Natural killer cell treated with Interleukin-12 subunit alpha and Interleukin-12 subunit beta and Interleukin-15 and Interleukin-18, amount 100 ng/mL, for 72 hours (primary cell): Measurements from ENCODE around the gene COL20A1. TPM values are rescaled to one million over a fixed set of nuclear protein-coding genes. Genes with fewer than 3 reads are reported as not detected.

Source experiments
- ATAC-seq, 2 donors: fragments of 150-1000 bp; cut with Tn5 transposase in 1 of 2; sonication (Bioruptor Pico), chemical (Tn5 transposase) in 1 of 2; 2 replicates each; pipeline ENCODE4 v1.10.0; 2021
- DNase-seq: peaks from one replicate; pipeline ENCODE4 v3.0.0; 2022; ENCODE audit warnings: low spot score
- H3K27ac Mint-ChIP-seq, 2 donors: 1 replicate in 1 of 2; 2 replicates in 1 of 2; pipeline ENCODE4 v1.8.0; 2022; ENCODE audit warnings: mixed read lengths in 2 of 2, mild to moderate bottlenecking in 1 of 2, moderate library complexity in 1 of 2
- H3K27me3 Mint-ChIP-seq, 2 donors: 1 replicate in 1 of 2; 2 replicates in 1 of 2; pipeline ENCODE4 v1.8.0; 2022; ENCODE audit warnings: mixed read lengths in 2 of 2
- H3K36me3 Mint-ChIP-seq: one replicate; pipeline ENCODE4 v1.8.0; 2022; ENCODE audit warnings: mixed read lengths
- H3K4me1 Mint-ChIP-seq, 2 donors: 1 replicate in 1 of 2; 2 replicates in 1 of 2; pipeline ENCODE4 v1.8.0; 2022; ENCODE audit warnings: low read depth in 2 of 2, mixed read lengths in 2 of 2, mild to moderate bottlenecking in 1 of 2
- H3K4me3 Mint-ChIP-seq: one replicate; pipeline ENCODE4 v1.8.0; 2022; ENCODE audit warnings: mixed read lengths
- H3K9me3 Mint-ChIP-seq: 2 replicates; pipeline ENCODE4 v1.8.0; 2022; ENCODE audit warnings: mixed read lengths
- total RNA-seq, 2 donors: library from RNA; stranded (reverse); gene quantifications; one replicate each; pipeline ENCODE4 v1.2.3, GENCODE V29; 2022

COL20A1 gene
- total RNA-seq, 2 donors from 2014 or later: not detected

DNA sequence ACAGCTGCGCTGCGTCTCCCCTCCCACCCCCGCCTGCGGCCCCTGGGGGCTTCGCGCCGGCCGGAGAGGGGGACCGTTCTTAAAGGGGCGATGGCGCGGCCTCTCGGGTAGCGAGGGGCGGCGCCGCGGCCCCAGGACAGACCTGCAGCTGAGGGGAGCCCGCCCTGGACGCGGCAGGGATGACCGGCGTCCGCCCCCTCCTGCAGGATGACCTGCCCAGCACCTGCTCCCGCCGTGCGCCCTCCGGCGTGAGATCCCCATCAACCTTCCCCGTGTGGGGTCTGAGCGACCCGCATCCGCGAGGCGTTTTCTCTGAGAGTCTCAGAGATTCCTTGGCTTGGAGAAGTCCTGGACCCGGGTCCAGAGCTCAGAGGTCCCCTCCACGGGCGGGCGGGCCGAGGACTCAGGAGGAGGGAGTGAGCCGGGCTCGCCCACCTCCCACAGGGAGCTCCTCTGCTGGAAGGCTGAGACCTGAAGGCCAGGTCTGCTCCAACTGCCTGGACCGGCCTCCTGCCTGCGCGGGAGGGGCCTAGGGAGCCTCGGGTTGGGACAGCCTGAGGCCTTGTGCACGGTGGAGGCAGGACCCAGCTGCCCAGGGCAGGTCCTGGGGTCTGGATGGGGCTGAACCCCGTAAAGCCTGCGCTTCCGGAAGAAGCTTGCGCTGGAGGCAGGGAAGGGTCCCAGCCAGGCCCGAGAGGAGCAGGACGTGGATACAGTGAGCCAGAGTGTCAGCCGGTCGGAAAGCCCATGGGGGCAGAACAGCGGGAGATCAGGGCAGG is 38.2 kb upstream of the COL20A1 start:
- Mint-ChIP-seq H3K4me1 (no peaks in the 10 kb centered on the region), H3K4me3 (no peak overlapping the region), H3K36me3 (no peaks in the 10 kb centered on the region), H3K9me3 (no peaks in the 10 kb centered on the region), H3K27me3 (peaks cover 37 to 38% of the 10 kb centered on the region in 2 donors), H3K27ac (no peak overlapping the region)
- ATAC-seq: no peak
- no peak for DNase-seq

- peaks cover 34 to 38% of the 10 kb centered on the region in 2 donors for H3K27me3 Mint-ChIP-seq
- H3K27ac Mint-ChIP-seq: no peak overlapping the region
- ATAC-seq: peak in 1 of 2 donors; percentile 7
- DNase-seq: no peak
- no peaks in the 10 kb centered on the region for H3K9me3 Mint-ChIP-seq
- no peak overlapping the region for H3K4me3 Mint-ChIP-seq
- H3K36me3 Mint-ChIP-seq: no peaks in the 10 kb centered on the region
- no peaks in the 10 kb centered on the region for H3K4me1 Mint-ChIP-seq
These were observed 36.9 kb upstream of the COL20A1 start for GRCh38 chr20:63255931-63256704.

- Mint-ChIP-seq H3K27me3 (peaks cover 34 to 38% of the 10 kb centered on the region in 2 donors), H3K9me3 (no peaks in the 10 kb centered on the region), H3K27ac (no peak overlapping the region), H3K4me3 (no peak overlapping the region), H3K4me1 (no peaks in the 10 kb centered on the region), H3K36me3 (no peaks in the 10 kb centered on the region)
- ATAC-seq (no peak), DNase-seq (no peak)
These were observed 36.0 kb upstream of the COL20A1 start for GRCh38 chr20:63256954-63257353.

DNA sequence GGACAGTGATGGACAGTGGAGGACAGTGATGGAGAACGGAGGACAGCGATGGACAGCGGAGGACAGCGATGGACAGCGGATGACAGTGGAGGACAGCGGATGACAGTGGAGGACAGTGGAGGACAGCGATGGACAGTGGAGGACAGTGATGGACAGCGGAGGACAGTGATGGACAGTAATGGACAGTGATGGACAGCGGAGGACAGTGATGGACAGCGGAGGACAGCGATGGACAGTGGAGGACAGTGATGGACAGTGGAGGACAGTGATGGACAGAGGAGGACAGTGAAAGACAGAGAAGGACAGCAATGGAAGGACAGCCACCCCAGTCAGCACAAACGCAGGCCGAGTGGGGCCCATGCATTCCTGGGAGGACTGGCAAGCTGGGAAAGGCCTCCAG is 35.4 kb upstream of the COL20A1 start:
- H3K9me3 Mint-ChIP-seq: no peaks in the 10 kb centered on the region
- H3K36me3 Mint-ChIP-seq: no peaks in the 10 kb centered on the region
- H3K27me3 Mint-ChIP-seq: peaks cover 33 to 35% of the 10 kb centered on the region in 2 donors
- H3K27ac Mint-ChIP-seq: no peak overlapping the region
- no peak overlapping the region for H3K4me3 Mint-ChIP-seq
- no peak for DNase-seq
- ATAC-seq: no peak
- peaks cover 0 to 3% of the 10 kb centered on the region in 2 donors for H3K4me1 Mint-ChIP-seq

DNA sequence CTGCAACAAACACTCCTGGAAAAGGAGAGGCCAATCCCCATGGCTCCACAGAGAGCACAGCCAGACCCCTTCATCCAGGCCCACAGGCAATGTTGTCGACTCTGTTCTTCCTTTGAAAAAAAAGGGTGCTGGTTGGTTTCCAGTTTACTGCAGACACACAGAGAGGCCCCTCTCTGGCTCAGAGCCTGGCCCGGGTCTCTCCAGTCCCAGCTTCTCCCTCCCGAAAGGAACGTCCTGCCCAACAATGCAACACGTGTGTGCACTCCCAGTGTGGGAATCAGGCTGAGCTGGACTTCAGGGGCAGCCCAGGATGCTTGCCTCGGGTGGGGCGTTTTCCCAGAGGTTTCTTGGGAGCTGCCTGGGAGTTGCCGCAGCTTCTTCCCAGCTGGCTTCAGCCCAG is 34.2 kb upstream of the COL20A1 start:
- no peak for DNase-seq

DNA sequence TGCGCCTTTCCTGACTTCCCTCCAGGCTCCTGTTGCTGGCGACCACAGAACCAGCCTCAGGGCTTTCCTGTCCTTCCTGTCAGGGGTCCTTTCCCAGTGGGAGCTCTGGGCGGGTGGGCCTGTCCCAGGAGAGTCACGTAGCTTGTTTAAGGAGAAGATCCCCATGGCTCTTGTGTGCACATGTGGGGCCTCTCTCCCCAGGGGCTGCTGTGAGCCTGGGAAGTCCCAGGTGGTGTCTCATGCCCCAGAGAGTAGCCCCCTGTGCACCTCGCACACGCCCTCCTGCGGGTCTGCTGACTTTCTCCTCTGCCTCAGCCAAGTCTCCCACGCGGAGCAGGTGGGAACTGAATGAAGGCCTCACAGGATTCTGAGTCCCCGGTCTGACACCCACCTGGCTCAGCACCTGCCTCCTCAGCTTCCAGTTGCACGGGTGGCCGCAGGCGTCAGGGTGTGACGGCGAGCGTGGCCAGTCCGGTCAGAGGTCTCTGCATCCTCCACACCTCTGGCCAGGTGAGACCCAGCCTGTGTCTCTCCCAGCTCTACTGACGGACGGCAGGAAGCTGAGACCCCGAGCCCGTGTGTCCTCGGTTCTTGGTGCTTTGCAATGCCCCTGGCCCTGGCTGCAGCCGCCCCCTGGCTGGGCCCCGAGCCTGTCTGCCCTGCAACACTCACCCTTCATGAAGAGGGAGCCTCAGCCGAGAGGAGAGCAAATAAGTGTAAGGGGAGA is 33.1 kb upstream of the COL20A1 start:
- H3K27ac Mint-ChIP-seq: no peak overlapping the region
- H3K27me3 Mint-ChIP-seq: peaks cover 29 to 31% of the 10 kb centered on the region in 2 donors
- DNase-seq (no peak), ATAC-seq (no peak)
- H3K36me3 Mint-ChIP-seq: no peaks in the 10 kb centered on the region
- H3K4me3 Mint-ChIP-seq: no peak overlapping the region
- no peaks in the 10 kb centered on the region for H3K9me3 Mint-ChIP-seq
- H3K4me1 Mint-ChIP-seq: peaks cover 0 to 5% of the 10 kb centered on the region in 2 donors

More for the DNA sequence above, 34.2 kb upstream of the COL20A1 start:
- H3K36me3 Mint-ChIP-seq: no peaks in the 10 kb centered on the region
- H3K4me3 Mint-ChIP-seq: no peak overlapping the region
- no peak overlapping the region for H3K27ac Mint-ChIP-seq
- H3K4me1 Mint-ChIP-seq: peaks cover 0 to 5% of the 10 kb centered on the region in 2 donors
- no peaks in the 10 kb centered on the region for H3K9me3 Mint-ChIP-seq
- H3K27me3 Mint-ChIP-seq: peaks cover 29 to 31% of the 10 kb centered on the region in 2 donors
- ATAC-seq: no peak

GRCh38 chr20:63260521-63260920 is 32.5 kb upstream of the COL20A1 start:
- Mint-ChIP-seq H3K27ac (no peak overlapping the region), H3K36me3 (no peaks in the 10 kb centered on the region), H3K4me1 (peaks cover 0 to 5% of the 10 kb centered on the region in 2 donors), H3K4me3 (no peak overlapping the region), H3K27me3 (peaks cover 24 to 27% of the 10 kb centered on the region in 2 donors), H3K9me3 (no peaks in the 10 kb centered on the region)
- ATAC-seq (no peak), DNase-seq (no peak)

DNA sequence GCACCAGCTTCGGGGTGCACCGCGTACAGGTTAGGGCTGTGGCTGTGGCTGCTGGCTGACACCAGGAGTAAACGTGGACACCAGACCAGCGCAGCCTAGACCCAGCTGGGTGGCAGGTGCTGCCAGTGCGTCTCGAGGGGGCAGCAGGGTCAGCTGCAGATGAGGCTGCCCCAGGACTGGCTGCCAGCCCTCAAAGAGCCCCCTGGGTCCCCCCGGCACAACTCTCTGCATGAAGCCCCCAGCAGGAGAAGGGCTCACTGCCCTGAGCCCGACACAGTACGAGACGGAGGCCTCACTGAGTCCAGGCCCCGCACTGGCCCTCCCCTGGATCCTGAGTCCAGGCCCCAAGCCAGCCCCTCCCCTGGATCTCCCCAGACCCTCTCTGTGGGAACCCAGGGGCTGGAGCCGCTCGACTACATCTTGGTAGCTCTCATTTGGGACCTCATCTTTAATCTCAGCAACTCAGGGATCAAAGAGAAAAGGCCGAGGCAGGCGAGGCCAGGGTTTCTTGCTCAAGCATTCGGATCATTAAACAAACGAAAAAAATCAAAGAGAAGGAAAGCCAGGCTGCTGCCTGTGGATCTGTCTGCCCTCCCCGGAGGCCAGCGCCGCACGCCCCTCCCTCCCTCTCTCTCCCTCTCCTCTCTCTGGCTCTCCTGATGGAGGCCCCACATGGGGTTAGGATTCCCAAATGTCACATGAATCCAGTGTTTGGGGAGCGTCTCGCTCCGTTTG is 31.8 kb upstream of the COL20A1 start:
- Mint-ChIP-seq H3K27ac (no peak overlapping the region), H3K4me1 (peaks cover 0 to 5% of the 10 kb centered on the region in 2 donors), H3K27me3 (peaks cover 17 to 23% of the 10 kb centered on the region in 2 donors), H3K36me3 (no peaks in the 10 kb centered on the region), H3K9me3 (no peaks in the 10 kb centered on the region), H3K4me3 (no peak overlapping the region)
- ATAC-seq (peak in 1 of 2 donors; percentile 20), DNase-seq (no peak)

DNA sequence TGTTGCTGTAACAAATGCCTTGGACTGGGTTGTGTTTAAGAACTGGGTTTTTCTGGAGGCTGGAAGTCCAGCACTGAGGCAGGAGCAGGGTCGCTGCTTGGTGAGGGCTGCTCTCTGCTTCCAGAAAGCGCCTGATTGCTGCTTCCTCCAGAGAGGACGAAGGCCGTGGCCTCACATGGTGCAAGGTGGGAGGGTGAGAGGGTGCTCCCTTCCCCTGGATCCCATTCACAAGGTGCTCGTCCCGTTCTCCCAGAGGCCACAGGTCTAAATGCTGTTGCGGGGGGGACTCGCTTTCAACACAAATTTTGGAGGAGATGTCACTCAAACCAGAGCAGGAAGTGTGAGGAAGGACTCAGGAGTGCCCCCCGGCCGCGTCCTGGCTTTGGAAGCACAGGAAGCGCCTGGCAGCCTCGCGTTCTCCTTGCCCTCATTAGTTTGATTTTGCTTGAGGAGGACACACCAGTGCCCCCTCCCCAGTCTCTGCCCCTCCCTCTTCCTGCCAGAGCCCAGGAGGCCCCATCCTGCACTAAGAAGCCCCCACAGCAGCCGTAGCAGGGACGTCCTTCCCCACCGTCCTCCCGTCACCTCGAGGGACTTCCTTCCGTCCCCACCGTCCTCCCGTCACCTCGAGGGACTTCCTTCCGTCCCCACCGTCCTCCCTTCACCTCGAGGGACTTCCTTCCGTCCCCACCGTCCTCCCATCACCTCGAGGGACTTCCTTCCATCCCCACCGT is 31.0 kb upstream of the COL20A1 start:
- Mint-ChIP-seq H3K36me3 (no peaks in the 10 kb centered on the region), H3K27me3 (peaks cover 12 to 19% of the 10 kb centered on the region in 2 donors), H3K27ac (peak overlapping the region in 1 of 2 donors; percentile 56), H3K4me1 (peaks cover 0 to 5% of the 10 kb centered on the region in 2 donors), H3K9me3 (no peaks in the 10 kb centered on the region), H3K4me3 (no peak overlapping the region)
- ATAC-seq (no peak), DNase-seq (no peak)

DNA sequence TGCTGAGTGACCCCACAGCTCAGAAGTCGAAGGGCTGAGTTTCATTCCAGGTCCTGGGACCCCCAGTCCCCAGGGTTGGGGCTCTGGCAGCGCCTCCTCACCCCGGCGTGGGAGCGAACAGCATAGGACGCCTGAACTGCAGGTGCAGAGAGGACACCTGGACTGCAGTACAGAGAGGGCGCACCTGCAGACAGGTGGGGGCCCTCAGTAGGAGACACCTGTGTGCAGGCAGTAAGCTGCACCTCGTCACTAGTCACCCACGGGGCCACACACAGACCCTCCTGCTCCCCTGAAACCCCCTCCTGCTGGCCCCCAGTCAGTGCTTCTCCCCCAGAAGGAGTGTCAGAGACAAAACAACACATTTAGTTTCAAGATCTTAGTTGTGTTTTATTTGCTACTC is 30.1 kb upstream of the COL20A1 start:
- Mint-ChIP-seq H3K27me3 (peaks cover 14 to 17% of the 10 kb centered on the region in 2 donors), H3K9me3 (no peaks in the 10 kb centered on the region), H3K36me3 (no peaks in the 10 kb centered on the region), H3K4me1 (peaks cover 0 to 5% of the 10 kb centered on the region in 2 donors), H3K4me3 (no peak overlapping the region), H3K27ac (peak overlapping the region in 1 of 2 donors; percentile 56)
- ATAC-seq (no peak), DNase-seq (no peak)

GRCh38 chr20:63264000-63264399 is 29.0 kb upstream of the COL20A1 start:
- no peak overlapping the region for H3K4me3 Mint-ChIP-seq
- ATAC-seq (no peak), DNase-seq (no peak)

GRCh38 chr20:63264519-63264918 is 28.5 kb upstream of the COL20A1 start:
- Mint-ChIP-seq H3K36me3 (no peaks in the 10 kb centered on the region), H3K27ac (no peak overlapping the region), H3K4me1 (peaks cover 0 to 5% of the 10 kb centered on the region in 2 donors), H3K27me3 (peaks cover 10 to 22% of the 10 kb centered on the region in 2 donors), H3K4me3 (no peak overlapping the region), H3K9me3 (no peaks in the 10 kb centered on the region)
- ATAC-seq (no peak), DNase-seq (no peak)

More at GRCh38 chr20:63264000-63264399, 29.0 kb upstream of the COL20A1 start:
- Mint-ChIP-seq H3K27me3 (peaks cover 14 to 22% of the 10 kb centered on the region in 2 donors), H3K36me3 (no peaks in the 10 kb centered on the region), H3K27ac (no peak overlapping the region), H3K9me3 (no peaks in the 10 kb centered on the region), H3K4me1 (peaks cover 0 to 5% of the 10 kb centered on the region in 2 donors)
